GM10847 (cell line): Measurements from ENCODE around the gene PACC1.

ENCODE experiments used
- POLR2A ChIP-seq: IDR thresholded peaks from 2 replicates; pipeline ENCODE4 v1.6.1; 2011; ENCODE audit not compliant: insufficient read length; ENCODE audit errors: extremely low read depth

The PACC1 gene

DNA sequence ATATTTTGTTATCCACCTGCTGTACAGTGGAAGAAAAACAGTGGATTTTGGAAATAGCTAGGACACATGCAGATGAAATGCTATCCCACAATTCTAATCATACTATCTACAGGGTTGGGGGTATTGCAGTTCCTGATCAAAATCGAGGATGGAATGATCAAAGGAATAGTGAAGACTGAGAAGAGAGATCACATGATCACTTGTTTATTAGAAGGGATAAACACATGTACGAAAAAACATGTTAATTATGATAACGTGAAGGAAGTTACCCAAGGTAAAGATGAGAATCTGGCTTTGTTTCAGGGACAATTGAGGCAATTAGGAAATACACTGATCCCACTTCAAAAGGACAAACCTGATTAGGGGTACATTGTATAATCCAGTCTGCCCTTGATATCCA, 9.2 kb upstream of the PACC1 start:
- no peak for TF ChIP-seq POLR2A

DNA sequence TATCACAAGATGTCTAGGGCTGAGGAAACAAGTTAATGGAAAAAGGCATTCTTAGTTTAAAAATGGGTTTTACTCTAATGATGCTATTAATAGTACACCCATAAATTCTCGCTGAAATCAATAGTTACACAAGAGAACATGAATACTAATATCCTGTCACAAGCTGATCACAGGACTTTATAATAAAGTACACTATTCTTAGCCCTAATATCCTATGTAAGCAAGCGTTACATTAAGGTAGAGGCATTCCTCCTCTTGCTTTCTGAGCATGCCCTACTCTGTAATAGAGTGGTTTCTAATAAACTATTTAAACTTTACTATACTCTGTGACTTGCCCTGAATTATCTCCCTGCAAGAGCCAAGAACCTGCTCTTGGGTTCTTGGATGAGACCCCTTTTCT, 6.5 kb upstream of the PACC1 start:
- TF ChIP-seq POLR2A: no peak

DNA sequence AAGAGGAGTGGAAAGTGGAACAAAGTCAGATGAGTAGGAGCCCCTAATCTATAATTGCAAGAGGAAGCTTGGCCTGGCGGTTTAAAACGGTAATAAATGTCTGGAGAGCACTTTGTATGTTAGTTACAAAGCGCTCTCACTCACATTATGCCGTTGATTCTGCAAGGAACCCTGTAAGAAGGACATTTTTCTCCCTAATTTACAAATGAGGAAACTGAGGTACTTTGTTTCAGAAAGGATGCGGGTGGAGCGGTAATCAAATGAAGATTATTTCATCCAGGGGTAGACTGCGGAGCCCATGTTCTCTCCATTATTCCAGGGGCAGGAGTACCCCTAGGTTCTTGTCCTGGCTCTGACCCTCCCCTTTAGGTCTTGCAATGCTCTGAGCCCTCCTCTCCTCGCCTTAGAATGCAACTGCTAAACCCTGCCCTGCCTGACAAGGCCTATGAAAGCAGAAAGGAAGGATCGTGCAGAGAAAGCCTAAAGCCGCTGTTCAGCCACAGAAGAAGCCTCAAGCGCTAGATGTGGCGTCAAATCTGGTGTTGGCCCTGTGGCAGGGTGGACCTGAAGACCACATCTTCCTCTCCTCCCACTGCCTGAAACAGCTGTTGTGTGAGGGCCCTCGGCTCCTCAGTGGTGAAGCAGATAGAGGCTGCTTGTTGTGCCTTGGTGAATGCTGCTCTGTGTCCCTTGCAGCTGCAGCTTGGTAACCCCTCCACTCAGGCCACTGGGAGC, 588 bp upstream of the PACC1 start:
- no peak for TF ChIP-seq POLR2A

DNA sequence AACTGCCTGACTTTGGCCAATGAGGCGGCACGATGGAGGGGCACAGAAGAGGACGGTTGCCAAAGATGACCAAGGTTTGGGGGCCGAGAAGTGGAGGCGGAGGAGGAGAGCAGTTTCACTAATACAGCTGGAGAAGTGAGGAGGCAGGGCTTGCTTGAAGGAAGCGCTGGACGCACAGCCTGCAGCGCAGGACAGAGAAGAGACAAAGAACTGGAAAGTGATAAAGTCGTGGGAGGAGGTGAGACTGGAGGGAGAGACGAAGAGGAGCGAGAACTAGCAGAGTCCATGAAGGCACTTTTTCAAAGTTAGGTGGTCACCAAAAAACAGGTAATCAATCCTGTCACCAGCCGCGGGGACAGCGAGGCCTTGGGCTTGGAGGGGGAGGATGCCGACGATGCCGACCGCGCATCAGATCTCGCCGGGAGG, 771 bp downstream of the PACC1 start:
- TF ChIP-seq POLR2A: no peak

DNA sequence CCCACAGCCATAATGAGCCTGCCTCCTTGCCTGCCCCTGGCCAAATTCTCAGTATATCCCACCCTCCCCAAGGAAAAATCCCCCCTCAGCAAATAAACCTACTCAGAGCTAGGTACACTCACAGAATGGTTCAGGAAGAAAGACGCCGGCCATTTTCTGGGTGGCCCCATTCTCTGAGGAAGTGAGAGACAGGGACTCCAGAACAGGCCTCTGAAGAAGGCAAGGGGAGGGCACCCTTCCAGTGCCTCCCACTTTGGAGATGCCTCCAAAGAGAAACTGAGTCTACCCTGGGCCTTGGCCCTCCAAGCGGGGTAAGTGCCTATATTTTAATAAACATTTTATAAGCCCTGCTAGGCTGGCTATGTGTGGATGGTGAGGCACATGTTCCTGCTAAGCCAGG, 2.3 kb downstream of the PACC1 start:
- no peak for TF ChIP-seq POLR2A

DNA sequence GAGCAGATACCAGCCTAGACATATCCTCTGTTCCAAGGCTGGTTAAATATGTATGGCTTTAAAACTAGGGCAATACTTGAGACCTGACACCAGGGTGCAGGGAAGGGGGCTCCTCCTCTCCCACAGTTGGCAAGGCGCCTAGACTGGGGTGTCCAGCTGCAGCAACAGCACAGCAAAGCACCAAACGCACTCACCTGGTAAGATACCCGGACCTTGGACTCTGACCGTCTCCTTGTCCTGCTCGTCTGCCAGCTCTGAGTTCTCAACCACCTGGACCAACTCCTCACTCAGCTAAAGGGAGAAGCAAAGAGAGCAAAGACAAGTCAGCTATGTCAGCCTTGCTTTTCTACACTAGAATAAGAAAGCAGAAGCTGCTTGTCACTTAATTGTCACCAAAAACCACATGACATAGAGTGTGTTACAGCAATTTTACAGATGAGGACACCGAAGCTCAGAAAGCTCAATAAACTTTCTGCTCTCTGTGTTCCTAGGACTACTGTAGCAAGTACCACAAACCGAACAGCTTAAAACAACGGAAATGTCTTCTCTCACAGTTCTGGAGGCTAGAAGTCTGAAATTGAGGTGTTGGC, 4.4 kb downstream of the PACC1 start:
- TF ChIP-seq POLR2A: no peak

DNA sequence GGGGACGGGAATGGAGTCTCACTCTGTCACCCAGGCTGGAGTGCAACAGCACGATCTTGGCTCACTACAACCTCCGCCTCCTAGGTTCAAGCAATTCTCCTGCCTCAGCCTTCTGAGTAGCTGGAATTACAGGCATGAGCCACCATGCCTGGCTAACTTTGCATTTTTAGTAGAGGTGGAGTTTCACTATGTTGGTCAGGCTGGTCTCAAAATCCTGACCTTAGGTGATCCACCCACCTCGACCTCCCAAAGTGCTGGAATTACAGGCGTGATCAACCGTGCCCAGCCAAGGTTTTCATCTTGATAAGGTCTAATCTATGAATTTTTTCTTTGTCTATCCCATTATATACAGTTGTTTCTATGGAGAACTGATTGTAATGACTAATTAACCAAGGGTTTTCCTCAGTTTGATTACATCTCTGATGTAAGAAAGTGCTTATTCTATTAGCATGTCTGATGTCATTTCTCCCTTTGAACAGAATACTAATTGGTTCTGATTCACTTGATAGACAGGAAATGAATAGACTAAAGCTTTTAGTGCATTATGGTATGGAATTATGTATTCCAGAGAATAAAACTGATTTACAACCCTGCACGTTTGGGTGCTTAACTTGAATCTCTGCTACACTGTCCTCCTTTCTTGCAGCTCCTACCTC, 11.9 kb downstream of the PACC1 start:
- no peak for TF ChIP-seq POLR2A

DNA sequence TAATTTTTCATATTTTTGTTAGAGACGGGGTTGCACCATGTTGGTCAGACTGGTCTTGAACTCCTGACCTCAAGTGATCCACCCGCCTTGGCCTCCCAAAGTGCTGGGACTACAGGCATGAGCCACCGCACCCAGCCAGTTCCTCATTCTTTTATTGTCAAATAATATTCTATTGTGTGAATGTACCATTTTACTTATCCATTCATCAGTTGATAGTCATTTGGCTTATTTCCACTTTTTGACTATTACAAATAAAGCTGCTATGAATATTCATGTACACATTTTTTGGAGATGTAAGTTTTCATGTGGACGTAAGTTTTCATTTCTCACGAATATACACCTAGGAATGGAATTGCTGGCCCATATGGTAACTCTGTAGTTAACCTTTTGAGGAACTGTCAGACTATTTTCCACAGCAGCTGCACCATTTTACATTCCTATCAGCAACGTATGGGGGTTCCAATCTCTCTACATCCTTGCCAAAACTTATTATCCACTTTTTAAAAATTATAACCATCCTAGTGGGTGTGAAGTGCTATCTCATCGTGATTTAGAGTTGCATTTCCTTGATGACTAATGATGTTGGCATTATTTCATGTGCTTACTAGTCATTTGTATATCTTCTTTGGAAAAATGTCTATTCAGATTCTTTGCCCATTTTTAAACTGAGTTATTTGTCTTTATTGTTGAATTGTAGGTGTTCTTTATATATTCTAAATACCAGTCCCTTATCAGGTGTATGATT, 12.7 kb downstream of the PACC1 start:
- TF ChIP-seq POLR2A: no peak

DNA sequence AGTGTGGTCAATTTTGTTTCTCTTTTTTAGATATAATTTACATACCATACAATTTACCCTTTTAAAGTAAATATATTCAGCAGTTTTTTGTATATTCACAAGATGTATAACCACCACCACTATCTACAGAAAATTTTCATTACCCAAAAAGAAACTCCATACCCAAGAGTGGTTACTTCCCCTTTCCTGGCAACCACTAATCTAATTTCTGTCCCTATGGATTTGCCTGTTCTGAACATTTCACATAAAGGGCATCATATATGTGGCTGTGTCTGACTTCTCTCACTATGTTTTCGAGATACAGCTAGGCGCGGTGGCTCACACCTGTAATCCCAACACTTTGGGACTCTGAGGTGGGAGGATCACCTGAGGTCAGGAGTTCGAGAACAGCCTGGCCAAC, 13.6 kb downstream of the PACC1 start:
- no peak for TF ChIP-seq POLR2A

DNA sequence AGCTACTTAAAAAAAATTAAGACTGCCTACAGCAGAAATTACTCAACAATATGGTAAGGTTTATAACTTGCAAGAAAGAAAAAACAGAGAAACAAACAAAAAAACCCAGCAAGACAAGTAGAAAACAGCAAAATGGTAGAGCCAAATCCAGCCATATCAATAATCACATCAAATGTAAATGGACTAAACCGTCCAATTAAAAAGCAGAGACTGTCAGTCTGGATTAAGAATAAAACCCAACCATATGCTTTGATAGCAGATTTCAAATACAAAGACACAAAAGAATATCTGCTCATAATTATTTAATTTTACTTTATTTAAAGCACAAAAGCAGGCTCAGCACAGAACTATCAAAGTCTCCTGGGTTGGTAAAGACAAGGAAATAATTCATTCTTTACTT, 17.5 kb downstream of the PACC1 start:
- no peak for TF ChIP-seq POLR2A

DNA sequence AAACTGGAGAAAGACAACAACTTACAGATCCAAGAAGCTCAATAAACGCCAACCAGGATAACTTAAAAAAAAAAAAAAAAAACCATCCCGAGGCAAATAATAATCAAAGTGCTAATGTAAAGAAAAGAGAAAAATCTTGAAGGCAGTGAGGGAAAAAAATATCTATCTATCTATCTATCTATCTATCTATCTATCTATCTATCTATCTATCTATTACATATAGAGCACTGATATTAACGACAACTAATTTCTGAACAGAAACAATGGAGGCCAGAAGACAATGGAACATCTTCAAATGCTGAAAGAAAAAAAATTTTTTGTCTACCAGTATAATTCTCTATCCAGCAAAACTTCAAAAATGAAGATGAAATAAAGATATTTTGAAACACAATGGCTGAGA, 18.0 kb downstream of the PACC1 start:
- no peak for TF ChIP-seq POLR2A

DNA sequence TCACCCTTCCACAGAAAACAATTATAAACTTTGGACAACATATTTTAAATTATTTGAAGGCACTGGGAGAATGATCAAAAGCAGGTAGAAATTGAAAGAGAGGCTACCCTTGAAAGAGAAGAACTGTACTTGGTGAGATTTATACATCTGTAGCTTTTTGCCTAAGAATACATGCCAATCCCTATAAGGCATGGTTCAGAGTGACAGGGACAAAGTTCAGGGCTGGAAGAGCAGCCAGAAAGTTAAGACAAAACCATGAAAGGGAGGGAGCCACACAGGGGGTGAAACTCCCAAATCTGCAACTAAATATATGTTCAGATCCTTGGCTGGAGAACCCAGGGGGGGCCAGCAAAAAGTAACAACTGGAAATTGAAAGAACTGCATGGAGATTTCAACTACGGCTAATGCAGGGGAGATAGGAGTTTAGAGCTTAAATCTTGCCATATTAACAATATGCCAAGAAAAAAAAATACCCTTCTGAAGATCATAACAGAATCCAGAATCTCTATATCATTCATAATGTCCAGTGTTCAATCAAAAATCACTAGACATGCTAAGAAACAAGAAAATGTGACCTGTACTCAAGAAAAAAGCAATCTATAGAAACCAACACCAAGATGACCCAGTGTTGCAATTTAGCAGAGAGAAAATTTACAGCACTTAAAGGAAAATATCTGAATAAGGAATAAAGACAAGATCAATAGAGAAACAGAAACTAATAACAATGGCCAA, 25.5 kb downstream of the PACC1 start:
- no peak for TF ChIP-seq POLR2A

DNA sequence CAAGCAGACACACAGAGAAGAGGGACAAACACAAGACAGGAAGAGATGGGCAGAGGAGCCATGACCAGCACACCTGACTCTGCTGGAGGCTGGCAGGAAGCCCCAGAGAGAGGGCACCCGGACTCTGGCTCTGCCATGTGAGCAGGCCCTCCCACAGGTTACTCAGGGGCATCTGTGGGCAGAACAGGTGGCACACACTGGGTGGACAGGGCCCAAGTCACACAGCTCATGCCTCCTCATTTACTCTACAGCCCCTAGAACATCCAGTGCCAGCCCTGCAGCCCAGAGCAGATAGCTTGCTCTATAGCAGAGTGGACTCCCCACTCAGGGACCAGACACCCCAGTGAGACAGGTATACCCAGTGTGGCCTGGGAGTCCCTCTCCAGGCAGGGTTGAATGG, 28.7 kb downstream of the PACC1 start:
- no peak for TF ChIP-seq POLR2A

DNA sequence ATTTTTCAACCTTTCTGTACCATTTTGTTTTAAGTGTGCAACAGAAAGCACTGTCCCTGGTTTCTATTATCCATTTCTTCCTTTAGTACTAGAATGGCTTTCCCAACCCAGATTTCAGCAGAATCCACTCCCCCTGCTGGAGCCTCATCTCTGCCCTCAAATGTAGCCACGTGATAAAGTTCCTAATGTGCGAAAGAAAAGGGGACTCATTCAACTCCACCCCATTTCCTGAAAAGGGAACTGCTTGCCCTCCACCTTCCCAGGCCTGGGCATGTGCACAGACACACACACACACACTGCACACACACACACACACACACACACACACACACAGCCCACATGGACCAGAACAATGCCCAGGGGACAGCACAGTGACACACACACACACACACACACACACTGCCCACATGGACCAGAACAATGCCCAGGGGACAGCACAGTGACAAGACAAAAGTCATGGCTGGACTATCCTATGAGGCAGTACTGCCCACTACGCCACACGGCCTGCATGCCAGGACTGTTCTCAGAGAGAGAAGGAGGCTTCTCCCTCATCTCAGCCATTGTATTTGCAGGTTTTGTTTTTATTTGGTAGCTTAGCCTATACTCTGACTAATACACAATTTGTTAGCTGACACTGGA, 33.2 kb downstream of the PACC1 start:
- no peak for TF ChIP-seq POLR2A

DNA sequence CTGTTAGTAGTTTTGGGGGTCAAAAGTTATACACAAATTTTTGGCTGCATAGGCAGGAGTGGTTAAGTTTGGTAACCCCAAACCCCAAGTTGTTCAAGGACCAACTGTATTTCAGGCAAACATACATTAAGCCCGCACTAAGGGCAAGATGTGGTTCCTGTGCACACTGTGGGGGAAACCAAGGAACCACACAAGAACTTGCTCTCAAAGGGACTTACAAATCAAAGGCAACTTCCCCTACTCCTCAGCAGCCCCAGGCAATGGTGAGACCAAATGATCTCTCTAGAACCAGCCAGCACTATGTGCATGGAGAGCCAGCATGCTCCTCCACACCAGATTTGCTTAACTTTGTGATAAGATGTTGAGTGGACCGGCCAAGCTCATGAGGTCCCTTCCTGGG, 35.3 kb downstream of the PACC1 start:
- no peak for TF ChIP-seq POLR2A
